GM12872 (cell line): ENCODE measurements around the gene FHIP2A.
A peak's percentile ranks its signal among the peaks of the same experiment; 100 is the strongest.

ENCODE experiments used
- TF ChIP-seq, protein P1 (sequence below): IDR thresholded peaks from 3 replicates; pipeline ENCODE4 v1.5.1; 2011; ENCODE audit warnings: low read depth, mild to moderate bottlenecking, low read length, moderate library complexity; ENCODE audit not compliant: insufficient read depth

The FHIP2A gene

GRCh38 chr10:114782666-114783065, 38.9 kb upstream of the FHIP2A start:
- TF ChIP-seq, protein P1, sequence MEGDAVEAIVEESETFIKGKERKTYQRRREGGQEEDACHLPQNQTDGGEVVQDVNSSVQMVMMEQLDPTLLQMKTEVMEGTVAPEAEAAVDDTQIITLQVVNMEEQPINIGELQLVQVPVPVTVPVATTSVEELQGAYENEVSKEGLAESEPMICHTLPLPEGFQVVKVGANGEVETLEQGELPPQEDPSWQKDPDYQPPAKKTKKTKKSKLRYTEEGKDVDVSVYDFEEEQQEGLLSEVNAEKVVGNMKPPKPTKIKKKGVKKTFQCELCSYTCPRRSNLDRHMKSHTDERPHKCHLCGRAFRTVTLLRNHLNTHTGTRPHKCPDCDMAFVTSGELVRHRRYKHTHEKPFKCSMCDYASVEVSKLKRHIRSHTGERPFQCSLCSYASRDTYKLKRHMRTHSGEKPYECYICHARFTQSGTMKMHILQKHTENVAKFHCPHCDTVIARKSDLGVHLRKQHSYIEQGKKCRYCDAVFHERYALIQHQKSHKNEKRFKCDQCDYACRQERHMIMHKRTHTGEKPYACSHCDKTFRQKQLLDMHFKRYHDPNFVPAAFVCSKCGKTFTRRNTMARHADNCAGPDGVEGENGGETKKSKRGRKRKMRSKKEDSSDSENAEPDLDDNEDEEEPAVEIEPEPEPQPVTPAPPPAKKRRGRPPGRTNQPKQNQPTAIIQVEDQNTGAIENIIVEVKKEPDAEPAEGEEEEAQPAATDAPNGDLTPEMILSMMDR, result no peak

GRCh38 chr10:114783686-114784085, 37.9 kb upstream of the FHIP2A start:
- TF ChIP-seq, protein P1, result no peak

GRCh38 chr10:114786492-114786891, 35.1 kb upstream of the FHIP2A start:
- TF ChIP-seq, protein P1, result peak; percentile 55

DNA sequence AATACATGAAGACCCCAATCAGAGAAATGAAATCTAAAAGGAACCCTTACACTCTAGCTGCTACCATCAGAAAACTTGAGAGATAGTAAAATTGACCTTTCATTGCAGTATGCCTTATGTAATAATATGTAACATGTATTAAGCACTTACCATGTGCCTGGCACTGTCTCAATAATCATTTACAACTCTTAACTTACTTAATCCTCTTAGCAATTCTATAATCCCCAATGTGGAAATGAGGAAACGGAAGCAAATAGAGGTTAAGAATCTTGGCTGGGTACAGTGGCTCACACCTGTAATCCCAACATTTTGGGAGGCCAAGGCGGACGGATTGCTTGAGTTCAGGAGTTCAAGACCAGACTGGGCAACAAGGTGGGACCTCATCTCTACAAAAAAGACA, 29.8 kb upstream of the FHIP2A start:
- TF ChIP-seq, protein P1, result no peak

DNA sequence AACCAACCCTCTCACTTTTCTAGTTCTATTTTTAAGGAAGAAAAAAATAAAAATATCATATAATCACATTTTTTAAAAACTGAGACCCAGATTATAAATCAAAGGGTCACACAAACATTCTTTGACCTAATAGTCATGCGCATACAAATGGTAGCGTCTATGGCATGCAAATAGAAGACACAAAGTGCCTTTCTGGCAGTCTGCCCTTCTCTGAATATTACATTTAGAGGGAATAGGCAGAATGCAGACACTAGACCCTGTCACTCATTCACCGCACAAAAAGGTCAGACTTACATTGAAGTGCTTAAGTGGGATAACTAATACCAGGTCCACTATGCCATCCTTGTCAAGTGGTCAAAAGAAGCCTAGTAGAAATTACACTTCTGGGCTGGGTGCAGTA, 26.5 kb upstream of the FHIP2A start:
- TF ChIP-seq, protein P1, result no peak

DNA sequence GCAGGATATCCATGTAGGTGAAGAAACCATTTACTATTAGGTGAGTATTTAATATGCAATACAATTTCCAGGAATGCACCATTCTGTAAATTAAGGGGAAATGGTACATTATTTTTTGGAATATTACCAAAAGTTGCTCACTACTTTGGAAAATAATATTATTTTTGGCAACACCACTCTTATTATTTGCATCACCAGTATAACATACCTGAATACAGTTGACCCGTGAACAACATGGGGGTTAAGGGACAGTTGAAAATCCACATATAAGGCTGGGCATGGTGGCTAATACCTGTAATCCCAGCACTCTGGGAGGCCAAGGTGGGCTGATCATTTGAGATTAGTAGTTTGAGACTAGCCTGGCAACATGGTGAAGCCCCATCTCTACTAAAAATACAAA, 21.2 kb upstream of the FHIP2A start:
- TF ChIP-seq, protein P1, result no peak

DNA sequence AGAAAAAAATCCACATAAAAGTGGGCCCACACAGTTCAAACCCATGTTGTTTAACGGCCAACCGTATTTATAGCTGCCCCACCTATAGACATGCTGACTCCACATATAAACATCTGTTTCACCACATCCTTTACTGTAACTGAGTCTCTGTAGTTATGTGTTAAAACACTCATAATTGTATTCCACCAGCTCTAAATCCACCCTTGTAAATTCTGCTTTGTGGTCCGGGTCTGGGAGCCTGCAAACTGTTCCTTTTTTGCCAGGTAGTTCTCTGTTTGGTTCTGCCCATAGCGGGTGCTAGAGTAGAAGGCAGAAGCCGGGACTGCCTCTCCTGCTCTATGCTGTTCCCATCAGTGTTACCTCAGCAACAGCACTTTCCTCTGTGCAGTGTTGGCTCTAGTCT, 20.2 kb upstream of the FHIP2A start:
- TF ChIP-seq, protein P1, result no peak

DNA sequence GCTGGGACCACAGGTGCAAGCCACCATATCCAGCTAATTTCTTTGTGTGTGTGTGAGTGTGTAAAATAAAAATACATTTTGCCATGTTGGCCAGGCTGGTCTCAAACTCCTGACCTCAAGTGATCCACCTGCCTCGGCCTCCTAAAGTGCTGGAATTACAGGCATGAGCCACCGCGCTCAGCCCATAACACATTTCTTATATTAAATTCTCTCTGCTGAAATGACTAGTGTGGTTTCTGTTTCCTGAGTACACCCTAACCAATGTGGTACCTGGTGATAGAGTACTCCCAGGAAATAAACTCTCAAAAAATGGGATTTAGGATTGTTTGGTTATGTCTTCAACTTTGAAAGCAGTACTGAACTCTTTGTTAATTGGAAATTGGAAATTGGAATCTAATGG, 19.4 kb upstream of the FHIP2A start:
- TF ChIP-seq, protein P1, result no peak
